K562 (cell line): ENCODE results near the gene RSBN1L. TPM values are rescaled to one million over a fixed set of nuclear protein-coding genes. Genes with fewer than 3 reads are reported as not detected.
A peak's percentile ranks its signal among the peaks of the same experiment; 100 is the strongest.

Source experiments
- AFF4 ChIP-seq: sonication (generic); formaldehyde crosslinking; IDR thresholded peaks from 2 replicates; pipeline ENCODE4 v1.8.0; 2023; ENCODE audit warnings: mild to moderate bottlenecking, missing genetic modification reagents
- CBFB ChIP-seq: sonication (generic); formaldehyde crosslinking; IDR thresholded peaks from 2 replicates; pipeline ENCODE4 v1.4.0; 2020; ENCODE audit warnings: mild to moderate bottlenecking, missing genetic modification reagents
- E2F1 ChIP-seq: sonication (generic); formaldehyde crosslinking; IDR thresholded peaks from 2 replicates; pipeline ENCODE4 v1.8.1; 2023; ENCODE audit warnings: mild to moderate bottlenecking, missing genetic modification reagents, moderate library complexity
- FOXP1 ChIP-seq: sonication (generic); formaldehyde crosslinking; IDR thresholded peaks from 2 replicates; pipeline ENCODE4 v1.8.0; 2022; ENCODE audit warnings: mild to moderate bottlenecking, missing genetic modification reagents
- GATAD2B ChIP-seq: fragments of 450-650 bp; IDR thresholded peaks from 2 replicates; pipeline ENCODE4 v1.6.1; 2017; ENCODE audit warnings: mild to moderate bottlenecking, borderline replicate concordance
- MAFG ChIP-seq: fragments of 450-650 bp; conservative IDR thresholded peaks from 2 replicates; pipeline ENCODE4 v1.6.1; 2016; ENCODE audit warnings: missing genetic modification characterization, missing compliant biosample characterization
- MCM5 ChIP-seq: fragments of 450-650 bp; IDR thresholded peaks from 2 replicates; pipeline ENCODE4 v1.6.1; 2016; ENCODE audit warnings: low read depth
- MTA2 ChIP-seq: fragments of 450-650 bp; IDR thresholded peaks from 2 replicates; pipeline ENCODE4 v1.6.1; 2016; ENCODE audit warnings: low read depth
- NFIX ChIP-seq: fragments of 250-450 bp; sonication (Bioruptor Pico); IDR thresholded peaks from 2 replicates; pipeline ENCODE4 v1.4.0; 2020; ENCODE audit warnings: low read depth, mild to moderate bottlenecking, moderate library complexity
- PCBP2 ChIP-seq: fragments of 200-400 bp; formaldehyde crosslinking; IDR thresholded peaks from 2 replicates; pipeline ENCODE4 v1.6.1; 2018; ENCODE audit warnings: low read length, low read depth, mild to moderate bottlenecking, moderate library complexity; ENCODE audit not compliant: poor library complexity, severe bottlenecking
- PHTF2 ChIP-seq: fragments of 250-450 bp; sonication (Bioruptor Pico); IDR thresholded peaks from 2 replicates; pipeline ENCODE4 v1.5.0; 2021; ENCODE audit warnings: mild to moderate bottlenecking
- SIRT6 ChIP-seq: IDR thresholded peaks from one replicate; pipeline ENCODE4 v1.6.1; 2012; ENCODE audit warnings: low read depth, mild to moderate bottlenecking, control low read depth, inconsistent platforms, low read length, moderate library complexity
- ZNF174 ChIP-seq: fragments of 250-450 bp; sonication (Bioruptor Pico); IDR thresholded peaks from 2 replicates; pipeline ENCODE4 v1.4.0; 2020; ENCODE audit warnings: mild to moderate bottlenecking
- ZNF175 ChIP-seq: fragments of 200-800 bp; sonication (Bioruptor generic); IDR thresholded peaks from 2 replicates; pipeline ENCODE4 v1.6.1; 2016; ENCODE audit warnings: low read depth, mild to moderate bottlenecking, missing genetic modification characterization, missing compliant biosample characterization
- ZNF212 ChIP-seq: fragments of 450-650 bp; formaldehyde crosslinking; IDR thresholded peaks from 2 replicates; pipeline ENCODE4 v1.4.0; 2020; ENCODE audit warnings: mild to moderate bottlenecking
- ZNF232 ChIP-seq: sonication (generic); formaldehyde crosslinking; IDR thresholded peaks from 2 replicates; pipeline ENCODE4 v1.8.0; 2022; ENCODE audit warnings: mild to moderate bottlenecking, missing genetic modification reagents
- ZNF740 ChIP-seq, 3 experiments: fragments of 200-800 bp in 1 of 3; sonication (Bioruptor generic) in 1 of 3; sonication (generic) in 1 of 3; formaldehyde crosslinking in 1 of 3; IDR thresholded peaks; 2 replicates each; pipeline versions ENCODE4 v1.6.1 to v1.8.0; 2016 to 2022; ENCODE audit warnings: mild to moderate bottlenecking in 2 of 3, missing compliant biosample characterization in 2 of 3, missing genetic modification characterization in 2 of 3, missing genetic modification reagents in 1 of 3
- polyA plus RNA-seq, 8 experiments: library from polyadenylated mRNA; depleted of rRNA in 4 of 8; stranded (reverse) in 5 of 8; unstranded in 3 of 8; fragments of >200 nt; fragmentation: Nextera tagmentation in 2 of 8; fragmentation: Illumina TruSeq in 1 of 8; extraction: Ambion mirVana in 2 of 8; extraction: Trizol in 1 of 8; gene quantifications; 2 replicates each; pipeline versions ENCODE4 v1.2.1 to v1.2.3, GENCODE V29; 2011 to 2014; ENCODE audit warnings: inconsistent platforms in 1 of 8, missing spikeins in 1 of 8
- total RNA-seq, 7 experiments: library from RNA; depleted of rRNA in 6 of 7; stranded (reverse); fragments of >200 nt in 6 of 7; fragmentation: Illumina TruSeq in 2 of 7; extraction: Trizol in 2 of 7; gene quantifications; 2 replicates each; pipeline versions ENCODE4 v1.2.1 to v1.2.3, GENCODE V29; 2011 to 2021; ENCODE audit warnings: low replicate concordance in 1 of 7
- TF ChIP-seq, protein P1 (sequence below), 3 experiments: fragments of 200-800 bp in 1 of 3; fragments of 250-450 bp in 1 of 3; fragments of 450-650 bp in 1 of 3; sonication (Bioruptor Pico) in 1 of 3; sonication (Bioruptor generic) in 1 of 3; formaldehyde crosslinking in 1 of 3; IDR thresholded peaks; 2 replicates each; pipeline versions ENCODE4 v1.6.1 to v1.8.0; 2016 to 2022; ENCODE audit warnings: mild to moderate bottlenecking in 2 of 3, missing genetic modification characterization in 2 of 3, missing compliant biosample characterization in 1 of 3, moderate library complexity in 1 of 3

Gene RSBN1L
- total and polyA plus RNA-seq, 9 of the 15 experiments (the other 6 are each of a cell fraction or from before 2014, with no cell fraction given) = 6.2 to 35.2 (median 20.1) TPM

DNA sequence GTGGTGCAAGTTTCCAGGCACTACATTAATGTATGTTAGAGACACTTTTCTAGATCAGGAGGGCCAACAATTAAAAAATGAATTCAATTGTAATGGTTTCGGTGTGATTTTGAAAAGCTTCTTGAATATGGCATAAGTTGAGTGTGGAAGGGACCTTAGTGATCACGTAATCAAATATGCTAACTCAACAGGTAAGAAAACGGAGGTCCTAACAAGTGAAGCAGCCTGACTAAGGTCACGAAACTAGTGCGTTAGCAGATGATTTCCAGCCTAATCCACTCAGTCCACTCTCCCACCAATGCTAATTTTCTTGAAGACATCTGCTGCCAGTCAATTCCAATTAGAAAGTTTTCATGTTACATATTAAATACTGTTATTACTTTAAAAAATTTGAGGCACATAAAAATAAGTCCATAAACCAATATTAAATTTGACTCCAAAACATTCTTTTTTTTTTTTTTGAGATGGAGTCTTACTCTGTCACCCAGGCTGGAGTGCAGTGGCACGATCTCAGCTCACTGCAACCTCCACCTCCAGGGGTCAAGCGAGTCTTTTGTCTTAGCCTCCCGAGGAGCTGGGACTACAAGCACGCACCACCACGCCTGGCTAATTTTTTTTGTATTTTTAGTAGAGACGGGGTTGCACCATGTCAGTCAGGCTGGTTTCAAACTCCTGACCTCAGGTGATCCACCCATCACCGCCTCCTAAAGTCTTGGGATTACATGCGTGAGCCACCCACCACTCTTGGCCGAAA lies 2.3 kb upstream of the RSBN1L start (continued):
- TF ChIP-seq, protein P1, sequence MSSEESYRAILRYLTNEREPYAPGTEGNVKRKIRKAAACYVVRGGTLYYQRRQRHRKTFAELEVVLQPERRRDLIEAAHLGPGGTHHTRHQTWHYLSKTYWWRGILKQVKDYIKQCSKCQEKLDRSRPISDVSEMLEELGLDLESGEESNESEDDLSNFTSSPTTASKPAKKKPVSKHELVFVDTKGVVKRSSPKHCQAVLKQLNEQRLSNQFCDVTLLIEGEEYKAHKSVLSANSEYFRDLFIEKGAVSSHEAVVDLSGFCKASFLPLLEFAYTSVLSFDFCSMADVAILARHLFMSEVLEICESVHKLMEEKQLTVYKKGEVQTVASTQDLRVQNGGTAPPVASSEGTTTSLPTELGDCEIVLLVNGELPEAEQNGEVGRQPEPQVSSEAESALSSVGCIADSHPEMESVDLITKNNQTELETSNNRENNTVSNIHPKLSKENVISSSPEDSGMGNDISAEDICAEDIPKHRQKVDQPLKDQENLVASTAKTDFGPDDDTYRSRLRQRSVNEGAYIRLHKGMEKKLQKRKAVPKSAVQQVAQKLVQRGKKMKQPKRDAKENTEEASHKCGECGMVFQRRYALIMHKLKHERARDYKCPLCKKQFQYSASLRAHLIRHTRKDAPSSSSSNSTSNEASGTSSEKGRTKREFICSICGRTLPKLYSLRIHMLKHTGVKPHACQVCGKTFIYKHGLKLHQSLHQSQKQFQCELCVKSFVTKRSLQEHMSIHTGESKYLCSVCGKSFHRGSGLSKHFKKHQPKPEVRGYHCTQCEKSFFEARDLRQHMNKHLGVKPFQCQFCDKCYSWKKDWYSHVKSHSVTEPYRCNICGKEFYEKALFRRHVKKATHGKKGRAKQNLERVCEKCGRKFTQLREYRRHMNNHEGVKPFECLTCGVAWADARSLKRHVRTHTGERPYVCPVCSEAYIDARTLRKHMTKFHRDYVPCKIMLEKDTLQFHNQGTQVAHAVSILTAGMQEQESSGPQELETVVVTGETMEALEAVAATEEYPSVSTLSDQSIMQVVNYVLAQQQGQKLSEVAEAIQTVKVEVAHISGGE (CRISPR knock-in tag; IDR thresholded peaks at IDR 0.05) = no peak
- TF ChIP-seq MCM5 = no peak
- 0 out of 2 replicates have a peak, but pooled peaks have one; percentile 9 for TF ChIP-seq MTA2
- no peak for TF ChIP-seq FOXP1
- peak; percentile 61; the same call in 1 of the 2 replicates for TF ChIP-seq AFF4 (CRISPR knock-in tag)
- TF ChIP-seq ZNF740 (CRISPR knock-in tag; IDR thresholded peaks at IDR 0.05) = no peak
- no peak for TF ChIP-seq ZNF740 (tag; IDR thresholded peaks at IDR 0.05)
- TF ChIP-seq SIRT6 = no peak
- TF ChIP-seq CBFB (CRISPR knock-in tag) = no peak
- no peak for TF ChIP-seq PHTF2 (CRISPR knock-in tag)
- no peak for TF ChIP-seq ZNF212
- no peak for TF ChIP-seq ZNF174 (CRISPR knock-in tag)
- no peak for TF ChIP-seq ZNF232 (CRISPR knock-in tag)
- no peak for TF ChIP-seq PCBP2
- TF ChIP-seq E2F1 (CRISPR knock-in tag) = no peak
- no peak for TF ChIP-seq GATAD2B
- TF ChIP-seq ZNF175 (CRISPR knock-in tag) = no peak
- no peak for TF ChIP-seq NFIX (CRISPR knock-in tag)
- TF ChIP-seq MAFG (tag) = no peak
